Smooth muscle cell of the pulmonary artery (primary cell): ENCODE results near the gene VWA2. TPM values are rescaled to one million over a fixed set of nuclear protein-coding genes. Genes with fewer than 3 reads are reported as not detected.

Experiments
- total RNA-seq: library from RNA; depleted of rRNA; stranded (reverse); fragments of >200 nt; gene quantifications from 2 replicates; pipeline ENCODE4 v1.2.3, GENCODE V29; 2014

VWA2 gene
- not detected in 2 replicates for total RNA-seq

GRCh38 chr10:114239117-114239993 is at the start of gene VWA2:
TSS of gene VWA2 (plus strand) at chr10:114239254. CDS start at chr10:114248714, 9,460 bp downstream.

Other genes with a start within 250 kb of the VWA2 start
- gene ADRB1, start 195.4 kb upstream of the VWA2 start, total RNA-seq, result not detected in 2 replicates
- 10.7 and 15.5 TPM in 2 replicates for gene CCDC186, start 65.1 kb upstream of the VWA2 start, total RNA-seq
- 0.13 and 1.2 TPM in 2 replicates for gene TDRD1, start 59.9 kb upstream of the VWA2 start, total RNA-seq
- 0.17 and 1.2 TPM in 2 replicates for gene AFAP1L2, start 165.2 kb downstream of the VWA2 start, total RNA-seq